OCI-LY1 (cell line): ENCODE measurements around the gene SPDYE6.
"Not testable (repeated sequence)": the region's sequence is repeated elsewhere in the genome, so short reads cannot be mapped to it uniquely, and the experiment has no call there.

Experiments
- H2AFZ ChIP-seq: fragments of 200-600 bp; sonication (generic), shearing (Covaris generic); 2 replicates; pipeline ENCODE4 v1.6.0; 2014; ENCODE audit warnings: antibody characterized with exemption, mild to moderate bottlenecking, low read length
- H3F3A ChIP-seq: fragments of 200-600 bp; sonication (generic), shearing (Covaris generic); 2 replicates; pipeline ENCODE4 v1.6.0; 2014; ENCODE audit warnings: mild to moderate bottlenecking, antibody characterized with exemption, low read length, moderate library complexity; ENCODE audit not compliant: insufficient read depth
- H3K27ac ChIP-seq: fragments of 200-600 bp; sonication (generic); 2 replicates; pipeline ENCODE4 v1.5.1; 2014; ENCODE audit warnings: low read length, mixed run types, mild to moderate bottlenecking, low read depth; ENCODE audit not compliant: poor library complexity, severe bottlenecking
- H3K27me3 ChIP-seq: fragments of 200-600 bp; sonication (generic); 2 replicates; pipeline ENCODE4 v1.6.0; 2014; ENCODE audit warnings: antibody characterized with exemption, mild to moderate bottlenecking, low read length, moderate library complexity; ENCODE audit not compliant: insufficient read depth
- H3K36me3 ChIP-seq: fragments of 200-600 bp; sonication (generic); 2 replicates; pipeline ENCODE4 v1.6.1; 2014; ENCODE audit warnings: mild to moderate bottlenecking, antibody characterized with exemption, low read length, moderate library complexity, mixed read lengths; ENCODE audit not compliant: insufficient read depth
- H3K4me1 ChIP-seq: fragments of 200-600 bp; sonication (generic); 2 replicates; pipeline ENCODE4 v1.5.1; 2014; ENCODE audit warnings: mild to moderate bottlenecking, low read length, moderate library complexity; ENCODE audit not compliant: insufficient read depth, severe bottlenecking
- H3K4me2 ChIP-seq: fragments of 200-600 bp; sonication (generic), shearing (Covaris generic); 2 replicates; pipeline ENCODE4 v1.6.1; 2014; ENCODE audit warnings: low read length
- H3K4me3 ChIP-seq: fragments of 200-600 bp; sonication (generic); 2 replicates; pipeline ENCODE4 v1.5.1; 2014; ENCODE audit warnings: low read length, low read depth, mild to moderate bottlenecking, mixed read lengths; ENCODE audit not compliant: poor library complexity, severe bottlenecking
- H3K79me2 ChIP-seq: fragments of 200-600 bp; shearing (Covaris generic); 2 replicates; pipeline ENCODE4 v1.6.1; 2016; ENCODE audit warnings: mixed run types, low read length, mixed read lengths; ENCODE audit not compliant: insufficient read depth
- H3K9ac ChIP-seq: fragments of 200-600 bp; sonication (generic), shearing (Covaris generic); 2 replicates; pipeline ENCODE4 v1.6.1; 2014; ENCODE audit warnings: mild to moderate bottlenecking, low read length, mixed read lengths
- H3K9me2 ChIP-seq: fragments of 200-600 bp; sonication (generic), shearing (Covaris generic); 2 replicates; pipeline ENCODE4 v1.6.1; 2014; ENCODE audit warnings: low read depth, mild to moderate bottlenecking, low read length, mixed read lengths
- H3K9me3 ChIP-seq: fragments of 200-600 bp; shearing (Covaris generic); 2 replicates; pipeline ENCODE4 v1.6.1; 2014; ENCODE audit warnings: low read length, mixed read lengths
- H4K20me1 ChIP-seq: fragments of 200-600 bp; sonication (generic), shearing (Covaris generic); 2 replicates; pipeline ENCODE4 v1.6.0; 2016; ENCODE audit warnings: mild to moderate bottlenecking, low read length; ENCODE audit not compliant: insufficient read depth
- EZH2 ChIP-seq: fragments of 200-600 bp; sonication (generic), shearing (Covaris generic); IDR thresholded peaks from 2 replicates; pipeline ENCODE4 v1.8.0; 2017; ENCODE audit warnings: borderline replicate concordance, mixed run types, mild to moderate bottlenecking, antibody characterized with exemption, low read length, moderate library complexity, mixed read lengths
- TF ChIP-seq, protein P1 (sequence below): fragments of 200-600 bp; sonication (generic), shearing (Covaris generic); IDR thresholded peaks from 2 replicates; pipeline ENCODE4 v1.5.1; 2017; ENCODE audit warnings: mild to moderate bottlenecking, antibody characterized with exemption, low read length, moderate library complexity, mixed read lengths

Gene SPDYE6

DNA sequence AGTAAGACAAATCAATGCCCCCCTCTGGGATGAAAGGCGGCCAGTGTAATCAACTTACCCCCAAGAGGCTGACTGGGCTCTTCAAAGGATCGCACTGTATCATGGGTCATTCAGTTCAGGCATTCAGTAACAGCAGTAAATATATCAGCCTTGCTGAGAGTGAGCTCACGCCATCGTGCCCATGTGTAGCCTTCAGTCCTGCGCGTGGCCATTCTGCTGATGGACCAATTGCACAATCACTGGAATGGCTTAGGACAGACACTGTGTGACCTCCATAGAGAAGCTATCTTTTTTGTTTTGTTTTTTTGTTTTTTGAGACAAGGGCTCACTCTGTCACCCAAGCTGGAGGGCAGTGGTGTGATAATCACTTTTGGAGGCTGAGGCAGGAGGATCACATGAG lies 30.8 kb upstream of the SPDYE6 start:
- Histone ChIP-seq H3K9me3 (no peaks in the 10 kb centered on the region), H2AFZ (no peak overlapping the region), H3K79me2 (no peaks in the 10 kb centered on the region), H3K9ac (no peak overlapping the region), H3K4me1 (no peaks in the 10 kb centered on the region), H3F3A (no peaks in the 10 kb centered on the region; the same call in none of the 2 replicates), H3K27ac (no peak overlapping the region), H3K4me3 (no peak overlapping the region), H4K20me1 (0 out of 2 replicates have a peak, but pooled peaks cover 2% of the 10 kb centered on the region), H3K27me3 (no peaks in the 10 kb centered on the region), H3K4me2 (no peak overlapping the region), H3K9me2 (no peaks in the 10 kb centered on the region), H3K36me3 (peaks cover 65% of the 10 kb centered on the region)
- no peak for TF ChIP-seq EZH2
- TF ChIP-seq, protein P1, sequence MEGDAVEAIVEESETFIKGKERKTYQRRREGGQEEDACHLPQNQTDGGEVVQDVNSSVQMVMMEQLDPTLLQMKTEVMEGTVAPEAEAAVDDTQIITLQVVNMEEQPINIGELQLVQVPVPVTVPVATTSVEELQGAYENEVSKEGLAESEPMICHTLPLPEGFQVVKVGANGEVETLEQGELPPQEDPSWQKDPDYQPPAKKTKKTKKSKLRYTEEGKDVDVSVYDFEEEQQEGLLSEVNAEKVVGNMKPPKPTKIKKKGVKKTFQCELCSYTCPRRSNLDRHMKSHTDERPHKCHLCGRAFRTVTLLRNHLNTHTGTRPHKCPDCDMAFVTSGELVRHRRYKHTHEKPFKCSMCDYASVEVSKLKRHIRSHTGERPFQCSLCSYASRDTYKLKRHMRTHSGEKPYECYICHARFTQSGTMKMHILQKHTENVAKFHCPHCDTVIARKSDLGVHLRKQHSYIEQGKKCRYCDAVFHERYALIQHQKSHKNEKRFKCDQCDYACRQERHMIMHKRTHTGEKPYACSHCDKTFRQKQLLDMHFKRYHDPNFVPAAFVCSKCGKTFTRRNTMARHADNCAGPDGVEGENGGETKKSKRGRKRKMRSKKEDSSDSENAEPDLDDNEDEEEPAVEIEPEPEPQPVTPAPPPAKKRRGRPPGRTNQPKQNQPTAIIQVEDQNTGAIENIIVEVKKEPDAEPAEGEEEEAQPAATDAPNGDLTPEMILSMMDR, result no peak

DNA sequence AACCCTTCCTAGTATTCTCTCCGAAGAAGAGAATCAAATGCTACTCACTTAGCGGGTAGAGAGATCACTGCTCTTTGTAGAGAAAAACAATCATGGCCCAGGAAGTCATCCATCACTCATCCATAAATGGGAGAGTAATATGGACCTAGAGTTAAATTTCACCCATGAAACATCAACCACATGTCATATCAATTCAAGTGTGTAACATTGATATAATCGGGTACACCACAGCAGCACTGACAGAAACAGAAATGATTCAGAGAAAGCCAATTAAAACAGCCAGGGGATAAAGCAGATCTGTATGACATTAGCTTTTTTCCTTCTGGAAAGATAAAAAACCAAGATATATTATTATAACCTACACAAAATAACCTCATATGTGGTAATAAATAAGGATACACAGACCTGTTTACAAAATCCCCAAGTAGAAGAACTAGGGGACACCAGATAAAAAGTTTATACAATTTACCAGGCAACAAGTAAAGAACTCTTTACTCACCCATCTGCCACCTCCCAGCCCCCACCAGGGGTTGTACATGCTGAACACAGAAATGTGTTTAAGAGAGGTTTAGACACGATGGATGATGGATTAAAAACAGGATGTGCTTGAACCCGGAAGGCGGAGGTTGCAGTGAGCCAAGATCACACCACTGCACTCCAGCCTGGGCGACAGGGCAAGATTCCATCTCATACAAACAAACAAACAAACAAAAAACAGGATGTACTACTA lies 25.6 kb upstream of the SPDYE6 start:
- Histone ChIP-seq H3K9ac (peak overlapping the region; percentile 23; the same call in 1 of the 2 replicates), H3K36me3 (peaks cover 97% of the 10 kb centered on the region), H3K4me3 (peak overlapping the region; percentile 37), H3K27ac (peak overlapping the region; percentile 59)
- not testable (repeated sequence) for H3K9me2 ChIP-seq, H3K4me2 ChIP-seq, H3K4me1 ChIP-seq, H2AFZ ChIP-seq, H3K9me3 ChIP-seq, H3K27me3 ChIP-seq, H4K20me1 ChIP-seq, H3K79me2 ChIP-seq, H3F3A ChIP-seq

DNA sequence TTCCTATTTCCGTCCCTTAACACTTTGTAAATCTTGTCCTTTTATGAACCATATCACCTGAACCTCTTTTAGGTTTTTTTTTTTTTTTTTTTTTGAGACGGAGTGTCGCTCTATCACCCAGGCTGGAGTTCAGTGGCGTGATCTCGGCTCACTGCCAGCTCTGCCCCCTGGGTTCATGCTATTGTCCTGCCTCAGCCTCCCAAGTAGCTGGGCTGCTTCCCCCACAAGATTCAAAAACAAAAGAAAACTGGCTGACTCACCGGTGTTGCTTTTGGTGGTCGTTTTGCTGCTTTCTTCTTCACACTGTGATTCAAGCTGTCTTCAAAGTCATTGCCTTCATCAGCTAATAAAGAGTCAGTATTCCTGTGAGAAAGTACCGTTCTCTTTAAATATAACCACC lies 24.6 kb upstream of the SPDYE6 start:
- H3K9ac ChIP-seq, H2AFZ ChIP-seq, H3K9me2 ChIP-seq, H3K4me3 ChIP-seq, H3K4me1 ChIP-seq, H3K79me2 ChIP-seq, H3K4me2 ChIP-seq, H3K9me3 ChIP-seq, H4K20me1 ChIP-seq, H3K27ac ChIP-seq, H3F3A ChIP-seq, H3K27me3 ChIP-seq: not testable (repeated sequence)
- H3K36me3 ChIP-seq, result peaks cover 96% of the 10 kb centered on the region

DNA sequence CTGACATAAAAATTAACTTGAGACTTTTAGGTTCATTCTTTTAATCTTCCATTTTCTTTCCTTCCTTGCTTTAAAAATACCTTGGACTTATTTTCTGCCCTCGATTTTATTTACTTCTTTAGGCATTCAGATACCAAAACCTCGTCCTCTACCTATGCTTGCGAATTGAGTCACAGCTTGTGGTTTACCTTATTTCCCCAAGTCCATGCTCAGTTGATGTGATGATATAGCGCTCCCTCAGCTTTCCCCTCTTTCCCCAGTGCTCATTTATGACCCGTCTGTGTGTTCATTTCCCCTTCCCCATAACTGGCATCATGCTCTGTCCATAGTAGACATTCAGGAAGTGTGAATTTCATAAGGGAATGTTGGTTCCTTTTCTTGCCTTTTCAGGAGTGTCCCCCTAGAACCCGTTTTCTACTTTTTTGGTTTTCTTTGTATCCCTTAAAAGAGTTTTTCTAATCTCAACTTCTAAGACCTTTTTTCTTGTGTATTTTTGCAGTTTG lies 20.8 kb upstream of the SPDYE6 start:
- Histone ChIP-seq H3K4me1 (no peaks in the 10 kb centered on the region), H3F3A (no peaks in the 10 kb centered on the region), H2AFZ (no peak overlapping the region), H3K27me3 (no peaks in the 10 kb centered on the region), H3K79me2 (peaks cover 13% of the 10 kb centered on the region), H3K9me2 (no peaks in the 10 kb centered on the region), H3K4me3 (no peak overlapping the region), H4K20me1 (no peaks in the 10 kb centered on the region), H3K9me3 (no peaks in the 10 kb centered on the region), H3K36me3 (peaks cover 77% of the 10 kb centered on the region), H3K27ac (no peak overlapping the region), H3K9ac (no peak overlapping the region), H3K4me2 (no peak overlapping the region)
- TF ChIP-seq, protein P1, result no peak
- TF ChIP-seq EZH2, result no peak

DNA sequence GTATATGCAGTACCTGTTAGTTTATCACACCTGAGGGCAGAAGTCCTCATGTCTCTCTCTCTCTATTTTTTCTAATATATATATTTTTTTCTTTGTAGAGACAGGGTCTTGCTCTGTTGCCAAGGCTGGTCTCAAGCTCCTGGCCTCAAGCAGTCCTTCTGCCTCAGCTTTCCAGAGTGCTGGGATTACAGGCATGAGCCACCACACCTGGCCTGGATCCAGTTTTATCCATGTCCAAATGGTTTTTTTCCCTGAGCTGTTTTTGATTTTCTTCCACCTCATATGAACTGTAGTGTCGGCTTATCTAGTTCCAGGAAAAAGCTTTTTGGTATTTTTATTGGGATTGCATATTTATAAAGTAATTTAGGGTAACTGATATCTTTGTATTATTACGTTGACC lies 16.6 kb upstream of the SPDYE6 start:
- H3K79me2 ChIP-seq, result peaks cover 37% of the 10 kb centered on the region
- H4K20me1 ChIP-seq, H2AFZ ChIP-seq, H3K4me2 ChIP-seq, H3K9me2 ChIP-seq, H3K4me1 ChIP-seq, H3K27ac ChIP-seq, H3K9me3 ChIP-seq, H3K27me3 ChIP-seq, H3F3A ChIP-seq, H3K9ac ChIP-seq, H3K4me3 ChIP-seq: not testable (repeated sequence)
- peaks cover 62% of the 10 kb centered on the region for H3K36me3 ChIP-seq

DNA sequence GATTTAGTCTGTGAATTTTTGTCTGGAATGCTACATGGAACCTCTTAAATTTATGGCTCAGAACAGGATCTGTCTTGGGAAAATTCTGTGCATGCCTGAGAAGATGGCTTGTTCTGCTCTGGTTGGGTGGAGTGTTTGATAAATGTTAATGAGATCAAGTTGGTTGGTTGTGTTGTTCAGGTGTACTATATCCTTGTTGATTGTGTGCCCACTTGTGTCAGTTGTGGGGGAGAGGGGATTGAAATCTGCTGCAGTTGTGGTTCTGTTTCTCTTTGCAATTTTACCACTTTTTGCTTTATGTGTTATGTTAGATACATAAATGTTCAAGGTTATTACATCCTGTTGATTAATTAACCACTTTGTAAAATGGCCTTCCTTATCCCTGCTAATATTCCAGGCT lies 13.8 kb upstream of the SPDYE6 start:
- H3K27ac ChIP-seq, H3K9ac ChIP-seq, H3K4me2 ChIP-seq, H2AFZ ChIP-seq, H3K27me3 ChIP-seq, H3F3A ChIP-seq, H3K4me1 ChIP-seq, H3K9me2 ChIP-seq, H3K9me3 ChIP-seq, H3K4me3 ChIP-seq, H4K20me1 ChIP-seq: not testable (repeated sequence)
- H3K36me3 ChIP-seq, result peaks cover 55% of the 10 kb centered on the region
- peaks cover 47% of the 10 kb centered on the region for H3K79me2 ChIP-seq
